ENCODE measurements around the gene TENT5C.

TENT5C gene

DNA sequence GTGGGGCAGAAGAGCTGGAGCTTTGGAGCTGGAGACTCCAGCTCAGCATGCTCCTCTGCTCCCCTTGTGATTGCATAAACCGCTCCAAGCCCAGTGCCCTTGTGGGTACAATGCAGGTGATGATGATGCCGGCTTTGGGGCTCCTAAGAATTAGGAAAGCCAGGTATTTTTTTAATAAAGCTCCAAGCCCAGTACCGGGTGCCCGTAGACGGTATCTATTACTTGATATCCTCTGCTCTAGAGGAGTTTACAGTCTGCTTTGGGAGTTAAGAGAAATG, 27.2 kb downstream of the TENT5C start:
- no peak overlapping the region for H3K4me3 ChIP-seq (ENCODE audit: low read depth, low read length)
- no peak for DNase-seq (ENCODE audit: low read depth)
- TF ChIP-seq POLR2A (IDR thresholded peaks at IDR 0.05; ENCODE audit: extremely low read depth, insufficient read length) (no peak), MYC (IDR thresholded peaks at IDR 0.05; ENCODE audit: low read depth, low read length) (no peak), MAX (IDR thresholded peaks at IDR 0.05; ENCODE audit: low read depth, low read length) (no peak)
- TF ChIP-seq, protein P1, sequence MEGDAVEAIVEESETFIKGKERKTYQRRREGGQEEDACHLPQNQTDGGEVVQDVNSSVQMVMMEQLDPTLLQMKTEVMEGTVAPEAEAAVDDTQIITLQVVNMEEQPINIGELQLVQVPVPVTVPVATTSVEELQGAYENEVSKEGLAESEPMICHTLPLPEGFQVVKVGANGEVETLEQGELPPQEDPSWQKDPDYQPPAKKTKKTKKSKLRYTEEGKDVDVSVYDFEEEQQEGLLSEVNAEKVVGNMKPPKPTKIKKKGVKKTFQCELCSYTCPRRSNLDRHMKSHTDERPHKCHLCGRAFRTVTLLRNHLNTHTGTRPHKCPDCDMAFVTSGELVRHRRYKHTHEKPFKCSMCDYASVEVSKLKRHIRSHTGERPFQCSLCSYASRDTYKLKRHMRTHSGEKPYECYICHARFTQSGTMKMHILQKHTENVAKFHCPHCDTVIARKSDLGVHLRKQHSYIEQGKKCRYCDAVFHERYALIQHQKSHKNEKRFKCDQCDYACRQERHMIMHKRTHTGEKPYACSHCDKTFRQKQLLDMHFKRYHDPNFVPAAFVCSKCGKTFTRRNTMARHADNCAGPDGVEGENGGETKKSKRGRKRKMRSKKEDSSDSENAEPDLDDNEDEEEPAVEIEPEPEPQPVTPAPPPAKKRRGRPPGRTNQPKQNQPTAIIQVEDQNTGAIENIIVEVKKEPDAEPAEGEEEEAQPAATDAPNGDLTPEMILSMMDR (IDR thresholded peaks at IDR 0.05; ENCODE audit: low read depth, low read length) = no peak

- TF ChIP-seq MYC (IDR thresholded peaks at IDR 0.05; ENCODE audit: low read depth, low read length) (no peak), POLR2A (IDR thresholded peaks at IDR 0.05; ENCODE audit: extremely low read depth, insufficient read length) (no peak), MAX (IDR thresholded peaks at IDR 0.05; ENCODE audit: low read depth, low read length) (no peak)
- TF ChIP-seq, protein P1 (IDR thresholded peaks at IDR 0.05; ENCODE audit: low read depth, low read length) = no peak
- no peak for DNase-seq (ENCODE audit: low read depth)
- H3K4me3 ChIP-seq (ENCODE audit: low read depth, low read length) = no peak overlapping the region
Observed at GRCh38 chr1:117633423-117633822, 27.6 kb downstream of the TENT5C start.

GRCh38 chr1:117633936-117634335, 28.1 kb downstream of the TENT5C start:
- TF ChIP-seq, protein P1 (IDR thresholded peaks at IDR 0.05; ENCODE audit: low read depth, low read length) = no peak
- TF ChIP-seq POLR2A (IDR thresholded peaks at IDR 0.05; ENCODE audit: extremely low read depth, insufficient read length) (no peak), MAX (IDR thresholded peaks at IDR 0.05; ENCODE audit: low read depth, low read length) (no peak), MYC (IDR thresholded peaks at IDR 0.05; ENCODE audit: low read depth, low read length) (no peak)
- no peak for DNase-seq (ENCODE audit: low read depth)
- H3K4me3 ChIP-seq (ENCODE audit: low read depth, low read length) = no peak overlapping the region

- DNase-seq (ENCODE audit: low read depth) = no peak
- no peak overlapping the region for H3K4me3 ChIP-seq (ENCODE audit: low read depth, low read length)
- no peak for TF ChIP-seq POLR2A (IDR thresholded peaks at IDR 0.05; ENCODE audit: extremely low read depth, insufficient read length)
- TF ChIP-seq, protein P1 (IDR thresholded peaks at IDR 0.05; ENCODE audit: low read depth, low read length) = no peak
Observed at GRCh38 chr1:117634631-117635030, 28.8 kb downstream of the TENT5C start.

GRCh38 chr1:117635805-117636204, 30.0 kb downstream of the TENT5C start:
- no peak for DNase-seq (ENCODE audit: low read depth)
- TF ChIP-seq MAX (IDR thresholded peaks at IDR 0.05; ENCODE audit: low read depth, low read length) (no peak), POLR2A (IDR thresholded peaks at IDR 0.05; ENCODE audit: extremely low read depth, insufficient read length) (no peak), MYC (IDR thresholded peaks at IDR 0.05; ENCODE audit: low read depth, low read length) (no peak)
- TF ChIP-seq, protein P1 (IDR thresholded peaks at IDR 0.05; ENCODE audit: low read depth, low read length) = no peak
- no peak overlapping the region for H3K4me3 ChIP-seq (ENCODE audit: low read depth, low read length)

GRCh38 chr1:117636637-117637425, 31.0 kb downstream of the TENT5C start:
- DNase-seq (ENCODE audit: low read depth) = no peak
- TF ChIP-seq MYC (IDR thresholded peaks at IDR 0.05; ENCODE audit: low read depth, low read length) (no peak), POLR2A (IDR thresholded peaks at IDR 0.05; ENCODE audit: extremely low read depth, insufficient read length) (no peak)
- no peak overlapping the region for H3K4me3 ChIP-seq (ENCODE audit: low read depth, low read length)

Measured in NB4 (cell line).